GM18519 (cell line): ENCODE data around the gene CARS2.
"Not testable (repeated sequence)": the region's sequence is repeated elsewhere in the genome, so short reads cannot be mapped to it uniquely, and the experiment has no call there.

Experiments used
- ATAC-seq: cut with Tn5 transposase; IDR thresholded peaks from one replicate; pipeline ENCODE4 v1.9.1; 2021; ENCODE audit warnings: mild to moderate bottlenecking, moderate library complexity; ENCODE audit not compliant: unreplicated experiment, low FRiP score

Gene CARS2

GRCh38 chr13:110624766-110625756, 80.9 kb downstream of the CARS2 start:
- ATAC-seq: no peak

DNA sequence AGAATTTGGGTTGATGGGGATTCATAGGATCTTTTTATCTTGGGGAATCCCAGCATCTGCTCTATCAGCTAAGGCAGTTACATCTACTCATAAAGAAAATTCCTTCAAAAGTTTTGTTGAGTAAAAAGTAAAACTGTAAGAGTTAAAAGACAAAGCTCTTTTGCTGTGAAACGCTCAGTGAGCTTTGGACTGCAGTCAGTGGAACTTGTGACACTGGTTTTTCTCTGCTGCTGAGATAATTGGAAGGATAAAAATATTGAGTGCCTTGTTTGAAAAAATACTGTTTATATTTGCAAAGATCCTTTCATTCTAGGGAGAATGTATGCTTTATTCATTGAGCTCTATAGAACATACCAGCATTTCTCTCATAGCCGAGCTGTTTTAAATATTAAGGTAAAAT, 85.3 kb downstream of the CARS2 start:
- no peak for ATAC-seq

DNA sequence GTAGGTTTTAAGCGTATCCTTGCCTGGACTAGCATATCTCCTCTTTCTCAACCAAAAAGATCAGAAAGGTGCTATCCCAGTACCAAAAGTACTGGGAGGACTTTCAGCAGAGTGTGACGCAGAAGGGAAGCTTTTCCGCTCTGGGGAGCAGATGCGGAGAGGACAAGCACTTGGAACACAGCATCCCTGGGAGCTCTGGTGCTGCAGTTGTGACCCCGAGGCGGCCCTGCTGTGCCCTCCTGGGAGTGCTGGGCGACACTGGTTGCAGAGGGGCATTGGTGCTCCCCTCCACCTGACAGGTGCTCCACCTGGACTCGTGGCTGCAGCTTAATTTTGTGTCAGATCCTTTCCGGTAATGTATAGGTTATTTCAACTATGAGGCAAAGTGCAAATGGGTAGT, 87.1 kb downstream of the CARS2 start:
- ATAC-seq: no peak

GRCh38 chr13:110618167-110618566, 87.7 kb downstream of the CARS2 start:
- no peak for ATAC-seq

GRCh38 chr13:110617321-110618072, 88.4 kb downstream of the CARS2 start:
- ATAC-seq: no peak

- ATAC-seq: no peak
Observed at GRCh38 chr13:110616103-110617101, 89.5 kb downstream of the CARS2 start.

- peak; percentile 70 for ATAC-seq
Observed at GRCh38 chr13:110615322-110616102, 90.4 kb downstream of the CARS2 start, which contains the start of gene NAXD. Gene NAXD, plus strand, starts transcription at chr13:110615545. Its CDS starts 57 bp downstream, at chr13:110615602.

DNA sequence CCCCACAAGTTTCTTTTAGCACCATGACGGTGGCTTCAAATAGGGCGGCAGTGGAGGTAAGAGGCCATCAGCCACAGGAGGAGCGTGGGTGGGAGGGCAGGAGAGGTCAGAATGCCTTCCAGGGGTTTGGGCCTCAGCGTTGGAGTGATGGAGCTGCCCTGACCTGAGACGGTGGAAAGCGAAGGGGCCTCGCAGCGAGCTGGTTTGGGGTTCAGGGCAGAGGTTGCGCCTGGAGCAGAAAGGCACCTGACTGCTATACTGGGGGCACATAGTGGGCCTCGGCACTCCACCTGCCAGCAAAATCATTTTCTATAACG, 91.0 kb downstream of the CARS2 start:
- ATAC-seq: no peak

GRCh38 chr13:110610955-110611595, 94.8 kb downstream of the CARS2 start:
- ATAC-seq: peak; percentile 40

DNA sequence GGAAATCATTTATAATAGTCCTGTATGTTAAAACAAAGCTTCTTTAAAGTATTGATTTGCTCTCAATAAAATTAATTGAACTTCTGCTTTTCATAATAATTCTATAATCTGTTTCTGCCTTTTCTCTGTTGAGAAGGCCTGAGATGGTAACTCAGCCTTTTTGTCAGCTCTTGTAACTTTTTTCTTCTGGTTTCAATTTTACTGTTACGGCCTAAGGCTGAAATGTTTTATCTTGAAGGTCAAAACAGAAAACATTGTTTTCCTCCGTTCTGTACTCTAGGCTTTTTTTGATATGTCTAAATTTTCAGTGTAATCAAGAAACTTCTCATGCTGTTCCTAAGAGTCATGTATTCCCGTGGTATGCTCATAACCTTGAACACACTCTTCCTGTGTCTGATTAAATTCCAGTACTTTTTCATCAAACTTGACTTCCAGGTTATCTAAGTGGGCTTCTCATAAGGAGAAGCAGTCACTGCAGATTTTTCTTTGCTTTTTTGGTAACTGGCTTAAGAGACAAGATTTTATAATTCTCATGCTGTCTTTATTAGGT, 98.2 kb downstream of the CARS2 start:
- no peak for ATAC-seq

DNA sequence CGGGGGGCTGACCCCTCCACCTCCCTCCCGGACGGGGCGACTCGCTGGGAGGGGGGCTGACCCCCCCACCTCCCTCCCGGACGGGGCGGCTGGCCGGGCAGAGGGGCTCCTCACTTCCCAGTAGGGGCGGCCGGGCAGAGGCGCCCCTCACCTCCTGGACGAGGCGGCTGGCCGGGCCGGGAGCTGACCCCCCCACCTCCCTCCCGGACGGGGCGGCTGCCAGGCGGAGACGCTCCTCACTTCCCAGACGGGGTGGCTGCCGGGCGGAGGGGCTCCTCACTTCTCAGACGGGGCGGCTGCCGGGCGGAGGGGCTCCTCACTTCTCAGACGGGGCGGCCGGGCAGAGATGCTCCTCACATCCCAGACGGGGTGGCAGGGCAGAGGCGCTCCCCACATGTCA, 99.6 kb downstream of the CARS2 start:
- not testable (repeated sequence) for ATAC-seq

DNA sequence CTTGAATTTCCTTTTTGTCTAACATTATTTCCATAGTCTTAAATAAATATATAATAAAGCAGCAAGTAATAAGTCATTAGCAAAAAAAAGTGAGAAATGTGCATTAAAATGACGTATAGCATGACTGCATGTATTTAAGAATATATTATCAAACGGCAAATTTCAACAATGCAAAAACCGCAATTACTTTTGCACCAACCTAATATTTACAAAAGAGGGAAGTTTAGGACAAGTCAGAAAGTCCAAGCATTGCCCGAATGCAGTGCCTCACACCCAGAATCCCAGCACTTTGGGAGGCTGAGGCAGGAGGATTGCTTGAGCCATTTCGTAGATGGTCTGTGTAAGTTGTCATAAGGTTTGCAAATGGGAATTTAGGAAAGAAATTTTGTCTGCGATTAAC, 100.8 kb downstream of the CARS2 start:
- ATAC-seq: no peak

DNA sequence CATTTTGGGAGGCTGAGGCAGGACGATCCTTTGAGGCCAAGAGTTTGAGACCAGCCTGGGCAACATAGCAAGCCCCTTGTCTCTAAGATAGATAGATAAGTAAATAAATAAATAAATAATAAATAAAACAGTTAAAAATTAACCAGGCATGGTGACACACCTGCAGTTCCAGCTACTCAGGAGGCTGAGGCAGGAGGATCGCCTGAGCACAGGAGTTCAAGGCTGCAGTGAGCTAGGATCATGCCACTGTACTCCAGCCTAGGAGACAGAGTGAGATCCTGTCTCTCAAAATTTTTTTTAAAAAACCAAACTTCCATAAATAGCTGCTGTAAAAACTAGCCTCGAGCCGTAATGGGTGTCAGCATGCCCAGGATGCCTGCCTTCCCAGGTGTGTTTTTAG, 104.9 kb downstream of the CARS2 start:
- no peak for ATAC-seq

DNA sequence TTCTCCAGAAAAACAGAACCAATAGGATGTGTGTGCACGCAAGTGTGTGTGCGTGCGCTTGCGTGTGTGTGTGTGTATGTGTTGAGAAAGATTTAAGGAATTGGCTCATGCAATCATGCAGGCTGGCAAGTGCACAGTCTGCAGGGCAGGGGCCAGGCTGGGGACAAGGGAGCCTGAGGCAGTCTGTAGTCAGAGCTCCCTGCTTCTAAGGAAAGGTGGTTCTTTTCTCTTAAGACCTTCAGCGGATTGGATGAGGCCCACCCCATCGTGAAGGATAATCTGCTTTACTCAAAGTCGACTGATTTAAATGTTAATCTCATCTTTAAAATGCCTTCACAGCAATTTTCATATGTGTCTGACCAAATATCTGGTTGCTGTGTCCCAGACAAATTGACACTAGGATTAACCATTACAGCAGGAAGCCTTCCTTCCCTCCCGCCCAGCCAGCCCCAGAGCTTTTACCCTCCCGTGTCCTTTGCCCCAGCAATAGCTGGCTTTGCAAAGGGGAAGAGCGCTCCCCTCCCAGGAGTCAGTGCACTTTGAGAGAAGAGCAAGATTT, 105.6 kb downstream of the CARS2 start:
- no peak for ATAC-seq

- ATAC-seq: no peak
Observed at GRCh38 chr13:110597041-110597689, 108.8 kb downstream of the CARS2 start.

GRCh38 chr13:110593430-110594130, 112.3 kb downstream of the CARS2 start:
- ATAC-seq: peak; percentile 80

GRCh38 chr13:110592665-110593064, 113.3 kb downstream of the CARS2 start:
- no peak for ATAC-seq
